T-helper 1 cell (primary cell): ENCODE results near the gene ACACA.

Source experiments
- DNase-seq, 5 donors: peaks; one replicate each; pipeline ENCODE4 v3.0.0-alpha.2; 2012 to 2020

ACACA gene

DNA sequence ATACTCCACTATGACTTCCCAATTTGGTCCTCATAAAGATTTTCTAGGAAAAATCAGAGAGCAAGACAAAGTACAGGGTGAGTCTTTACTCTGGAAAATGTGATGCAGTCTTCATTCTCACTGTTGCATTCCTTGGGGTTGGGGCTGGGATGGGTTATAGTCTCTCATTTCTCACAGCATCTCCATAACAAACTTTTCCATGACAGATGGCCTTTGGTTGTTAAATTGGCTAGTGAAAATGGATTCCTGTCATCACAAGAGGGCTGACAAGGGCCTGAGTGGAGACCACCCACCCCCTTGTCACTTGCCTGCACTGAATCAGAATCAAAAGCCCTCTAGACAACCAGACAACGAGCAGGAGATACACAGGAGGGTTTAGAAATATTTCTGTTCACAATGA is 283.2 kb downstream of the ACACA start:
- no peak for DNase-seq

DNA sequence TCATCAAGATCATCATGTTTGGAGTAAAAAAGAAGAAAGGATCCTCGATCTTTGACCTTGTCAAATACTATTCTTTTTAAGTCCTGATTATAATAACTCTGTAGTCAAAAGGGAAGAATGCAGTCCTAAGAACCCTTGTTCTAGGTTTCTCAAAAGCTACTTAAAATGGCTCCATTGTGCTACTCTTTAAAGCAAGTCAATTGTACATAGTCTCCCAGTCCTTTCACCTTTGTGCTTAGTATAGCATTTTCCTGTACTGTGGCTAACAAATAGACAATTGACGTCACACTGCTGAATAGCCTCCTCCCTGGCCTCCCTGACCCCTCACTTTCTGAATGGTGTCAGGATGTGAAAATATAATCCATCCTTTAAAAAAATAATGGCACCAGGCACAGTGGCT is 285.0 kb downstream of the ACACA start:
- DNase-seq, result no peak

DNA sequence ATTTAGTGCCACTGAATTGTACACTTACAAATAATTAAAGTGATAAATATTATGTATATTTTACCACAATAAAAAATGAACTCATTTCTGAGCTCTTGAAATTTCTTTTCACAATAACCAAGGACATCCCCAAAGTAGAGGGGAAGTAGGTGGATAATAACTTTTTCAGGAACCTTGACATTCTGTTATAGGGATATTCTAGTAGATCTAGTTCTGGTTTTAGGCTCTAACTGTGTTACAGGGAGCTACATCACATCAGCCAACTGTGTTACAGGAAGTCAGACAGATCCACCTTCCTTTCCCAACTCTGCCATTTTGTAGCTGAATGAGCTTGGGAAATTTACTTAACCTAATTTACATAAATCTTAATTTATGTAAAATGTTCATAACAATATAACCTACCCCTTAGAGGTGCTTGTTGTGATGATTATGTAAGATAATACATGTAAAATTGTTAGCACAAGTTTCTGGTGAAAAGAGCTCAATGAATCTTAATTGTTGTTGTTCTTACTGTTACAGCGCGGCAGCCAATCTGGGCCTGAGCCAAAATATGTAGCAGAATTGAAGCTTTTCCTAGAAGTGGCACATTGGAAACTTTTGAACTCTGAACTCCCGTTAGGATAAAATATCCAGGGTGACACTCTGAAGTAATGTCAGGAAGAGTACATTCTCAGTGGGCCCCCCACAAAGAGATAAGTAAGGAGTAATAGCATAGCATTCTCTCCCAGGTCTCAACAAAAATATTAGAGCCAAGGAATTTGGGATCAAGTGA is 288.1 kb downstream of the ACACA start:
- no peak for DNase-seq

DNA sequence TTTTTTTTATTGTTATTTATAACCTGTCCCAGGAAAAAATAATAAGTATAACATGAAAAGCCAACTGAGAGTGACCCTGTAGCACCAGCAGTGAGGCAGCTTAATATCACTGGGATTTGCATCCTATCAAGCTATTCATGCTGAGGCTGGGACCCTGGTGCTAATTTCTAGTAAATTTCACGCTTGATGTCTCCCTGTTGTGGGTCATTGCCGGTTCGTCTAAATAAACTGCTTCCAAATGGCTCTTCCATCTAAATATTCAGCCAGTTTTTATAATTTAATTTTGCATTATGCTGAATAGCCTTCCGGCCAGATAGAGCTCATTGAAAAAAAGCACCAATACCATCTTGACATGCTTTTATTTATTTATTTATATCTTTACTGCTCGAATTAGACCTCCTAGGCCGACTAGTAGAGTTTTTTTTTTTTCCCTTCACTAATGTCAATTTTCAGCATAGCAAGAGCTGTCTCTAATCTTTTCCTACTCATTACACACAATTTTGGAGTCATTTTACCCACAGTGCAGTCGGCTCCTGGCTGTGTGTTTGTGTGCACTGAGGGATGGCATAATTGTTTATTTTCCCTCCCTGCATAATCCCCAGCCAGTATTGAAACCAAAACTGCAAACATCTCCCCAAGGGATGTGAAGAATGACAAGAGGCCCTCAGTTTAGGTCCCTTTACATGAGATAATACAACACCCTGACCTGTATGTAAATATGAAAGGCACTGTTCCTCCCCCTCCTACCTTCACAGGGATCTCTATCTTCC is 289.1 kb downstream of the ACACA start:
- DNase-seq, result no peak

DNA sequence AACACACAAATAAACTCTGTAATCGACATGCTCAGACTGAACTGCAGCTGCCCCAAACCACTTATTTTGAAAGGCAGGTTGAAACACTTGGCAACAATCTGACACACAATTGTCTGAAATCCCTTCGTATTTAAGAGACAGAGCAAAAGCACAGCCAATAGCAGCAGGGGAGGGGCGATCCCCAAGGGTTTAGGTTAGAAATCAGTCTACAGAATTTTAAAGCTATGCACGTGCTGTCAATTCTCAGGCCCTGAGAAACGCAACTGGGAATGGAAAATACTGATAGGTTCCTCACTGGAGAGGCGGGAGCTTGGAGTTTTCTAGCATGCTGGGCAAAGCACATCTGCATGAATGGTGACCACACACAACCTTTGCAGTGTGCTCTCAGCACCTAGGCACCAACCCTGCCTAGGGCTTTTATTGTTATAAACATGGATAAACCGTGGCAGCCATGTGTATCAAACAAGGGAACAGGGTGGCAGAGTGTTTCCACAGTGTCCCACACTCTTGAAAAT is 289.9 kb downstream of the ACACA start:
- DNase-seq, result no peak

DNA sequence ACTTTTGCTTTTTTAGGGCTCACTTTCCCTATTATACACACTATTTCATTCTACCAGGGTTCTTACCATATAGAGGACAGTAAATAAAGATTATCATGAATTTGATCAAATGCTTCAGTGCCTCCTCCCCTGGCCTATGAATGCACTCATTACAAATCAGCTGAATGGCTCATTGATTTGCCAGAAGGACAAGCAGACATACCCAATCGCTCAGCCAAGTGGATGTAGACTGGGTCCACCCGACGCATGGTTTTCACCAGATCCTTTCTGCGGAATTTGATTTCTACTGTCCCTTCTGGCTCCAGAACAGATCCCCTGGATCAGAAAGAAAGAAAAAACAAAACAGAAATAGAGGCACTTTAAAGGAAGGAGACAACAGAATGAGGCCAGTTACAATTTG is 295.3 kb downstream of the ACACA start:
- no peak for DNase-seq

DNA sequence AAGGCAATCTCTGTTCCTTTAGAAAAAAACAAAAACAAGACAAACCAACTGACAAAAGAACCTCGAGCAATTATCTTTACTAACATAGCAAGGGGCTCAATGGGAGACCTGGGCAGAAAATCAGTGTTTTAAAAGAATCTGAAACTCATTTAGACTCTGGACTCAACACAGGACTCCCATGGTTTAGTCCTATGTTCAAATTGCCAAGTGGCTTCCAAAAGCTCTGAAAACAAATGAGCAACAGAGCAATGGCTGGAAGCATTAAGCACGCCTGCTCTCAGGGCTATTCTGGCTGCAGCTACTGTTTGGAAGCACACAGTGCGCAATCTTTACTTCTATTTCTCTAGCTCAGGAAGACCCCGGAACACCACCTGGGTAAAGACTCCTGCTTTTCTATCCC is 295.9 kb downstream of the ACACA start:
- DNase-seq, result no peak

DNA sequence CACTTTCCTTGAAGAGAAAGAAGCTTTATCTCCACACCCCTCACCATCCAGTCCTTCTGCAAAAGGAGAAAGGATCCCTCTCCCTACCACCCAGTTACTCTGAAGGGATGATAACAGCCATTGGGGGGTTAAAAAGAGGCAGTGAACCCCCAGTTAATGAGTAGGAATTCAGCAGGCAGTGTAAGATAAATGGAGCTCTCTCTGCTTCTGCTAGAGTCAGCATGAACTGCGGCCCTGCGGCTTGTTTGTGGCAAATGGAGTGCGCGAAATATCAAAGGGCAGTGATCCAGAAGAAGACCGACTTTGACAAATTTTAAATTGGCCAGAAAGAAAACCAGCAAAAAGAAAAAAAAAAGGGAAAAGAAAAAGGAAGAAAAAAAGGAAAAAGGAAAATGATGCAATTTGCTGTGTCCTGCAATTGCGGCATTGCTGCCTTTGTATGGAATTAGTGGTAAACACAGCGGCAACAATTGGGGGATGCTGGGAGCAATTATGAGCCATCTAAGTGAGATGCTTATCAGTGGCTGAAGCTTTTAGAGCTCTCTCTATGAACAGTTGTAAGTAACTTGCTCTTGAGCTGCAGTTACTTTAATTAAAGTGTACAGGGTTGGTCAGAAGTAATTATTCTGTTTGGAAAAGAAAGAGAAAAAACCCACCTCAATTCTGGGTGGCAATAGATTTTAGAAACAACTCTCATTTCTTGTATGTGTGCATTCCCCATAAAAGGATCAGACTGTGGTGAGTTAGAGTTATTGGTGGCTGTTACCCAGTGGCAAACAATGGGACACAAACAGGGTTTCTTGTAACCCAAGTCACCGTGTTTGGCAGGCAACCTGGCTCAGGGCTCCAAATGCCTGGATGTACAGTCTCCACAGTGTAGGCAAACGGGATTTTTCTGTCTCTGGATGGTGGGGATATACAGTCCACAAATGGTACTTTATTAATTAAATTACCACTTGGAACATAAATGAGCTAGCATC is 296.6 kb downstream of the ACACA start:
- no peak for DNase-seq

DNA sequence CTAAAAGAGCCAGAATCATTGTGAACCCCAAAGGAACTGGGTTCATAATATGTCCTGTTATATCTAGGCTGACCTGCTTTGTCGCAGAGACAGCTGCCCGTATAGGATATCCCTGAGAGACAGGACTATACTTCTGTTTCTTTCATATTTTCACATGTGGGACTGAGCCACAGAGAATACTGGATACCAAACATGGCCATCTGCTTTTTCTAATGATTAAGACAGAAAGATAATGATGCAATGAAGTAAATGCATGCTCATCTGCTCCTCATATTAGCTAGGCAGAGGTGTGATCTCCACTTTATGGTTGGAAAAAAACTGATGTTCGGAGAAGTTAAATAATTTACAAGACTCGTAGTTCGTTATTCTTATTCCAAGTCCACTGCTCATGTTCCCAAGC is 297.5 kb downstream of the ACACA start:
- no peak for DNase-seq

DNA sequence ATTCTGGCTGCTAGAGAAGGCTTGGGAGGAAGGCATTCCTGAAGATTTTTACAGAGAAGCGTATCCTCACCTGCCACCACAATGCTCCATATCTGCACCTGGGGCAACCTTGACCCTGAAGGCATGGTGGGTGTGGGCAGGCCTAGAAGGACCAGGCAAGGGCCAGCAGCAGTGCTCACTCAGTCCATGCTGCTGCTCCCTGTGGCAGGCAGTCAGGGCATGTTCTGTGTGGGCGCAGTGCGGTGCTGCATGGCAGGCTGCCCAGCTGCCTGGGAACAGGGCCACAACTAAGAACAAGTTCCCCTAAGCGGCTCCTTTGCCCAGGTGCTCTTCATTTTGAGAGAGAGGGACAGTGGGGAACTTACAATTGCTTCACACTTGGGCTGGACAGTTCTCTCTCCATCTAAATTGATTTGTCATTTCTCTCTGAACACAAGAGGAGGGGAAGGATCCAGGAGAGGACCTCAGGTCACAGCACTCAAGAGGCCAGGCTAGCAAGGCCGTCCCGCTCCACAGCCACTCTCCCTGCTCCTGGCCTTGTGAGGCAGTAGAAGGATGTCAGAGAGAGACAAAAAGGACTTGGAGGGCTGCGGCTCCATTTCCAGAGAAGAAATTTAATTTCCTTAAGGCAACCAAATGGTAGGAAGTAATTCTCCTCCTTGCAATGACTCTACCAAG is 299.1 kb downstream of the ACACA start:
- DNase-seq, result no peak

DNA sequence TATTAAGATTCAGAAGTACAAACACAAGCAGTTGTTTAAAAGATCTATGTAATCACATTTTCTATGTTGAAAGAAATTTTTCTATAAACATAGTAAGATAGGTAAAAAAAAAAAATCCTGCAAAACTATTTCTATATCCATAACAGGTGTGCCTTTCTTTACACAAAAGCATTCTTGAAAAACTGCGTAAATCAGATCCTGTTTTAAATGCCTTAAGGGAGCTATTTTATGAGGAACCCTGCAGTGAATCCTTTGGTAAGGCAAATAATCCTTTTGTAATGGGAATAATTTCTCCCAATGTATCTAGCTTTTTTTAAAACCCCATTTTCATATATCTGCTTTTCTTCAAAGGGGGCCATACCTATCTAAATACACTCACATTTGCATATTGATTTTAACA is 300.6 kb downstream of the ACACA start:
- DNase-seq, result no peak

DNA sequence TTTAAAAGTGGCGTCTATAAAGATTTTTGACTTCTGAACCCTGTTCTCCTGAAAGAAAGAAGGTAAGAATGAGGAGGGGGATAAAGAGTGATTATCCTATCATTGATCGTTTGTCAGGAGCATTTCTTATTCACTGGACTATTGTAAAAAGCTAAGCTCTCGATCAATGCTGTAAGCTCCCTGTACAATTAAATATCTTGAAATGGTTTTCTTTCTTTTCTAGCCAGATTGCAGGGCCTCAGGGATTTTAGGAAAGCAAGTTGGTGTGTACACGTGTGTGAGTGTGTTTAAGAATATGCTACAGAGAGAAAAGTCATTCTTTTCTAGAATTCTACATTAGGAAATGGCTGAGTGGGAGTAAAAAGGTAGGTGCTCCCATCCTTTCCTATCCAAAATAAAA is 303.4 kb downstream of the ACACA start:
- no peak for DNase-seq

DNA sequence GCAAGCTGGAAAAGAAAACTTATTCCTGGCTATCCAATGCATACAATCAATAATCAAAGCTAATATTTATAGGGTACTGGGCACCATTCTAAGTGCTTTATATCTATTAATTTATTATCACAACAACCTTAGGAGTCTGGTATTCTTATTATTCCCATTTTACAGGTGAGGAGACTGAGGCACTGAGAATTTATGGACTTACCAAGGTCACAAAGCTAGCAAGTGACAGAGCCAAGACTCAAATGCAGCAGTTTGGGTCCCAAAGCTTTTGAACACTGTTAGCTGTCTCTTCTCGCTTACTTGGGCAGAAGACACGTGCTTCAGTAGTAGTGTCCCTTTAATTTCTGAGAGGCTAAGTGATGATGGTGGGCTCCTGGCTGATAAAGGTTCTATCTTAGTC is 305.3 kb downstream of the ACACA start:
- no peak for DNase-seq

DNA sequence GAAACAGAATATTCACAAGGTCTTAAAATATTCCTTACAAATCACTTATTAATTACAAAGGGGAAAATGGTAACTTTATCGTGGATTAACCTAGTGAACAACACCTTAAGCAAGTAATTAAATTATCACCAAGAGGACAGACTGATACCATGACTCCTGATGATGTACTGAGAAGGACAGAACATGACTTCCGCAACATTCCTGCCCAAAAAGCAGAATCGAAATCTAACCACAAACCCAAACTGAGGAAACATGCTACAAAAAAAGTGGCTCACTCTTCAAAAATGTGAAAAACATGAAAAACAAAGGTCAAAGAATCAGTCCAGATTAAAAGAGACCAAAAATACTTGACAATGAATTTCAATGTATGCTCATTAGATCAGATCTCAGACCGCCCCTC is 306.4 kb downstream of the ACACA start:
- DNase-seq, result no peak

DNA sequence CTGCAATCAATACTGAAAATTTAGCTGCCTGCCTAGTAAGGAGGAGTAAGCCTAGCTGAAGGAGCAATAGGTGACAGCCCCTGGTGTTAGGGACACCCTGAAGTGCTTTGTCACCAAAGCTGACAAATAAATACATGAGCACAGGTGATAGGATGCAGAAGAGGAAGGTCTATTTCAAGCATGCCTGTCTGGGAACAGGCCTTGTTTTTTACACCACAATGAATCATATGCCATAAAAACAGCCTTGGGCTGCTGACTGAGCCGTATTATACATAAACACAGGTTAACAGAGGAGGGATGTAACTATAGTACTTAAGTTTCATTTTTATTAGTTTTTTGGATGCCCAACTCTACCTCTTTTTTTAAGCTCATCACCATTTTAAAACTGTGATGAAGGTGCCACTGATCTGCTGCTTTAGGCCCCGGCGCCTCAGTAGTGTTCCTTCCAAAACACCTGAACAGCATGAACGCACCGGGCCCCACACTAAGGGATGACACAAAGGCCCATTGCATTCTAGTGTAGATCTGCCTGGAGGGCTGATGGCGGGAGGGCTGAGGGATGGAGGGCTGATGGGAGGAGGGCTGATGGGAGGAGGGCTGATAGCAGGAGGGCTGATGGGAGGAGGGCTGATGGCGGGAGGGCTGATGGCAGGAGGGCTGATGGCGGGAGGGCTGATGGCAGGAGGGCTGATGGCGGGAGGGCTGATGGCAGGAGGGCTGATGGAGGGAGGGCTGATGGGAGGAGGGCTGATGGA is 307.5 kb downstream of the ACACA start:
- no peak for DNase-seq

DNA sequence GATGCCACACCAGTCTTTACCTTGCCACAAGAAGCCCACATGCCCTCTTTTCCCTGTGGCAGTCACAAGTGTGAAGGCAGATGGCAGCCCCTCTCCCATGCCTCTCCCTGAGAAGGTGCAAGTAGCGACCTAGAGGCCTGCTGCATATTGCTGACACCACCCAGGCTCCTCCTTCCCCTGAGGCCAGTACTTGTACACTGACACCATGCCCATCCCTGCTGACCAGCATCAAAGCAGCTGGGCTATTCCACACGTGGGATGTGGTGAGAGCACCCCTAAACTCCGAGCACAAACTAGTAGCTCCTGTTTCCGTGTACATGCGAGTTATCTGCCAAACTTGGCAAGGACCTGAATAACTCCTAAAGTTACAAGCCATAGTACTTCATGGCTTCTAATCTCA is 308.5 kb downstream of the ACACA start:
- DNase-seq, result no peak

DNA sequence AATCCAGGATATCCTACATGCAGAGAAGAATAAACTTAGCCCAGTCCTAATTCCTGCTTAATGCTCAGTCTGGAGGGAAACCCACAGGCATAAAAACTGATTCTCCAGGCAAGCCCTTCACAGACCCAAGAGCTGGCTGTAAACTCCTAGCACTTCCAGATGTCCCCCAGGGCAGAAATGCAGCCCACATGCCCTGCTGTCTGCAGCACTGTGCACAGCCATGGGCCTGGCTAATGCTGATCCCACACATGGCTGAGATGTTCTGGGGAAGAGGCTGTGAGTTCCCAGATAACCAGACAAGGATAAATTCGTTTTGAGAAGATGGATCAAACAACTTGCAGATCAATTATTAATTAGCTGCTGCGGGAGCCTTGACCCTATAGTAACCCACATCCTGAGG is 309.5 kb downstream of the ACACA start:
- DNase-seq, result no peak

DNA sequence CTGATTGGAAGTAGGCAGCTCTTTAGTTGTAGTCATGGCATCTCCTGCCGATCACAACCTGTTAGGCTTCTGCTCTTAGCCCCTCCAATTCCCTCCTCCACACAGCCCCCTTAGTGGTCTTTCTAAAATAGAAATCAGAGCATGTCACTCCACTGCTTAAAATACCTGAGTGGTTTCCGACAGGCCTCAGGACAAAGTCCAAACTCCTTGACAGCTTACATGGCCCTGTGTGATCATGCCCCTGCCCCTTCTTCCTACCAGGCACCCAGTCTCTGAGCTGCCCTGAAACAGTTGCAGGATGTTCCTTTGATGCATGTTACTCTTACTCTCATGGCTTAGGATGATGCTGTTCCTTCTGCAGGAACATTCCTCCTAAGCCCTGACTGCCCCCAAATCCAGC is 310.6 kb downstream of the ACACA start:
- DNase-seq, result no peak

DNA sequence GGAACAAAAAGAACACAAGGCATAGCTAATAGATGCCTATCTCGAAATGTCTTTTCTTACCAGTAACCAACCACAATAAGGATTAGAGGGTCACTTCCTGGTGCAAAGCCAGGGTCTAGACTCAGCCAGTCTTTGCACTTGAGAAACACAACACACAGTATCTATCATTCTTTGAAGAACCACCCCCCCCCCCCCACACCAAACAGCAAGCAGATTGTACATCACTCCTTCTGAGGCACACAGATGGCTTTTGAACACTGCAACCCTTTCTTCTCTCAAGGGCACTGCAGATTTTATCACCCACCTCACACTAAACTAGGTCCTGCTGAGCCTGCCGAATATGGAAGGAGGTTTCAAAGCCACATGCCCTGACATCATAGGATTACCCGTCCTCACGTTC is 312.2 kb downstream of the ACACA start:
- DNase-seq, result no peak

DNA sequence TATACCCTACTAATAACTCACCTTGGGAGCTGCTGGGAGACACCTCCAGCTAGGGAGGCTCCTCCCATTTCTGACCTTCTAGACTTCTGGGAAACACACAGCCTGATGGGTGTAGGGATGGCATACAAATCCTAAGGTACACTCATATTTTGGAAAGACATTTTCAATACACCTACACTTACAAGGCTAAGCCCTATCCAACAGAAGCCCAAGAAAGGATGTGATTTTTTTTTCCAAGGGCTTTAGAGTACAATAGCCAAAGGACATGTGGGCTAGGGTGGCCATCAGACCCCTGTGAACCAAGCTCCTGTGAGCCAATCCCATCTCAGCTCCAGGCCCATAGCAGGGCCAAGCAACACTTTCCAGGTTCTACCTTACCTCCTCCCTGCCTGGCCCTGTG is 313.9 kb downstream of the ACACA start:
- DNase-seq, result no peak

DNA sequence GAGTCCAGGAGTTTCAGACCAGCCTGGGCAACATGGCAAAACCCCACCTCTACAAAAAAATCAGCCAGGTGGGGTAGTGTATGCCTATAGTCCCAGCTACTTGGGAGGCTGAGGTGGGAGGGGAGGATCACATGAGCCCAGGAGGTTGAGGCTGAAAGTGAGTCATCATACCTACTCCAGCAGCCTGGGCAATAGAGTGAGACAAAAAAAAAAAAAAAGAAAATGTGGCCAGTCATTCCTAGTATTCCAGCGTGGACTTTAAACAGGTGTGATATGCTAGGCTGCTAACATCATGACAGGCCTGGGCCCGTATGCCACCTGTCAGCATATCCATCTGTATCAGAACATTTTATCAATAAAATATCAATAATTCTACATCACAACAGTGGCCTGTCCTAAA is 314.6 kb downstream of the ACACA start:
- DNase-seq, result no peak

DNA sequence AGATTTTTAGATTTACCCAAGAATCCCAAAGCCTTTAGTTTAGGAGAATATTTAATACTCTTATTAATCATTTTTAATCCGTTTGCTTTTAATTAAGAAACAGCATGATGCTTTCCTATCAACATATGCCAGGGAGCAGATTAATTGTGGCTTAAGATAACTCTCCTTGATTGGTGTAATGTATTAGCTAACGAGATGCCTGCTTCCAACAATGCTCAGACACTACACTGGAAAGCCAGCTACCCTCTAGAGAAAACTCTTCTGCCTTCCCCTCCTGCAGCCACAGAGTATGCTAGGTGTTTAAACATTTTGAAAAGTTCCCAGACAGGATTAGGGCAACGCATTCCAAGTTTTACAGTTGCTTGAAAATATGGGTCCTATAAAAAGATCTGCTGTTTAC is 315.7 kb downstream of the ACACA start:
- DNase-seq, result no peak
